HG03558 (cell line): ENCODE data around the gene DBNDD2.

Experiments
- ATAC-seq: cut with Tn5 transposase; IDR thresholded peaks from one replicate; pipeline ENCODE4 v1.9.1; 2021; ENCODE audit warnings: moderate number of reproducible peaks; ENCODE audit not compliant: unreplicated experiment; ENCODE audit errors: extremely low read depth

The DBNDD2 gene

GRCh38 chr20:45445805-45446562, 37.9 kb downstream of the DBNDD2 start:
- ATAC-seq = no peak

- no peak for ATAC-seq
These were observed 40.2 kb downstream of the DBNDD2 start for GRCh38 chr20:45448270-45448669.

GRCh38 chr20:45449528-45449927, 41.4 kb downstream of the DBNDD2 start:
- ATAC-seq = no peak

GRCh38 chr20:45450097-45450818, 42.2 kb downstream of the DBNDD2 start:
- ATAC-seq = no peak

GRCh38 chr20:45452238-45452637, 44.1 kb downstream of the DBNDD2 start:
- no peak for ATAC-seq

GRCh38 chr20:45452772-45453691, 44.9 kb downstream of the DBNDD2 start:
- ATAC-seq = no peak

GRCh38 chr20:45456632-45457031, 48.5 kb downstream of the DBNDD2 start:
- ATAC-seq = no peak

- no peak for ATAC-seq
These were observed 51.5 kb downstream of the DBNDD2 start for GRCh38 chr20:45459606-45460005.
